Heart right ventricle (tissue), 16 donors: Measurements from ENCODE around the gene RPL32. TPM values are rescaled to one million over a fixed set of nuclear protein-coding genes. Genes with fewer than 3 reads are reported as not detected.

Source experiments
- ATAC-seq, 8 donors: fragments of 200-7000 bp; cut with Tn5 transposase; one replicate each; pipeline ENCODE4 v1.9.1; 2020; ENCODE audit warnings: mild to moderate bottlenecking in 8 of 8, moderate library complexity in 8 of 8, moderate number of reproducible peaks in 1 of 8
- DNase-seq, 2 donors: peaks; one replicate each; pipeline ENCODE4 v3.0.0-alpha.2; 2020
- H3K27ac ChIP-seq, 10 donors: fragments of 200-600 bp; sonication (generic) in 2 of 10; one replicate each; pipeline versions ENCODE4 v1.5.0 to v1.8.0; 2020 to 2022; ENCODE audit warnings: mild to moderate bottlenecking in 3 of 10
- H3K27me3 ChIP-seq, 7 donors: fragments of 200-600 bp; one replicate each; pipeline ENCODE4 v1.8.0; 2021 to 2022; ENCODE audit warnings: mild to moderate bottlenecking in 2 of 7
- H3K36me3 ChIP-seq, 9 donors: fragments of 200-600 bp; sonication (generic) in 1 of 9; one replicate each; pipeline versions ENCODE4 v1.5.0 to v1.8.0; 2020 to 2022; ENCODE audit warnings: mild to moderate bottlenecking in 2 of 9
- H3K4me1 ChIP-seq, 9 donors: fragments of 200-600 bp; sonication (generic) in 1 of 9; one replicate each; pipeline versions ENCODE4 v1.5.0 to v1.8.0; 2020 to 2022; ENCODE audit warnings: mild to moderate bottlenecking in 4 of 9
- H3K4me3 ChIP-seq, 10 donors: fragments of 200-600 bp; sonication (generic) in 2 of 10; one replicate each; pipeline versions ENCODE4 v1.5.0 to v1.8.0; 2020 to 2022; ENCODE audit warnings: mild to moderate bottlenecking in 7 of 10, moderate library complexity in 2 of 10
- H3K9me3 ChIP-seq, 11 donors: fragments of 200-600 bp in 10 of 11; sonication (generic) in 2 of 11; one replicate each; pipeline versions ENCODE4 v1.5.0 to v1.8.0; 2013 to 2022; ENCODE audit warnings: mild to moderate bottlenecking in 2 of 11, control low read depth in 1 of 11, moderate library complexity in 1 of 11
- WGBS, 2 donors: extraction: QIAGEN DNeasy Blood & Tissue Kit; methylation state at CpG; one replicate each; pipeline ENCODE4 v1.1.7; 2013; ENCODE audit warnings: inconsistent platforms in 1 of 2; 5-methylcytosine and 5-hydroxymethylcytosine counted together
- intact Hi-C, 10 donors: fragments of 100-400 bp; cut with DNase I; formaldehyde crosslinking; loops; one replicate each; pipeline versions ENCODE4 v1.11.1 to v1.14.2; 2022
- polyA plus RNA-seq, 2 donors: library from polyadenylated mRNA; stranded (reverse); fragments of 200-250 nt; gene quantifications; one replicate each; pipeline ENCODE4 v1.2.3, GENCODE V29; 2013
- total RNA-seq, 10 donors: library from RNA; stranded (reverse); fragmentation: NEBNext Ultra II Directional in 3 of 10; extraction: Animal tissue kit (Norgen Biotek cat#: 25700) in 3 of 10; gene quantifications; one replicate each; pipeline versions ENCODE4 v1.2.1 to v1.2.4, GENCODE V29; 2021 to 2023
- TF ChIP-seq, protein P1 (sequence below), 9 donors: fragments of 200-600 bp; sonication (generic) in 2 of 9; IDR thresholded peaks; one replicate each; pipeline versions ENCODE4 v1.5.0 to v1.8.0; 2021 to 2022; ENCODE audit warnings: antibody characterized with exemption in 9 of 9, mild to moderate bottlenecking in 5 of 9, moderate library complexity in 1 of 9
- donor health status: Arrhythmogenic right ventricular cardiomyopathy.
- donor health status: ischemic (EF 13 %, LVEDD 7.1; RV severe dilation, severe dysfunction).
- donor health status: healthy with polysubstance abuse.
- donor health status: DM: no; HTN: yes; CAD: no.
- donor health status: DM: no; HTN: no; CAD: no.
- donor health status: ischemic (EF 25% LVEDD 6.9; RV normal size, moderate dysfunction).
- donor health status: ischemic (EF 25% LVEDD 5.7; RV mildly dilated, moderate dysfunction).
- donor health status: healthy.
- donor health status: DM: yes; HTN: yes; CAD: no.
- donor health status: Ischemic cardiomyopathy.
- donor health status: ischemic (EF 35%, LVEDD 5.7; RV mildly dilated, moderate dysfunction).
- donor health status: nonischemic (EF 11% LVEDD 7.7; RV severe dilation, severe dysfunction).
- donor health status: DM: yes; HTN: yes; CAD: no.
- donor health status: PGD.
- donor health status: ischemic (EF 29% LVEDD 5.4; RV normal size, mild dysfunction).
- donor health status: nonischemic (EF 23%, LVEDD 6.1; RV moderate dilation, normal function).

The RPL32 gene
- total and polyA plus RNA-seq, 12 donors = 827 to 2,488 (median 909) TPM

DNA sequence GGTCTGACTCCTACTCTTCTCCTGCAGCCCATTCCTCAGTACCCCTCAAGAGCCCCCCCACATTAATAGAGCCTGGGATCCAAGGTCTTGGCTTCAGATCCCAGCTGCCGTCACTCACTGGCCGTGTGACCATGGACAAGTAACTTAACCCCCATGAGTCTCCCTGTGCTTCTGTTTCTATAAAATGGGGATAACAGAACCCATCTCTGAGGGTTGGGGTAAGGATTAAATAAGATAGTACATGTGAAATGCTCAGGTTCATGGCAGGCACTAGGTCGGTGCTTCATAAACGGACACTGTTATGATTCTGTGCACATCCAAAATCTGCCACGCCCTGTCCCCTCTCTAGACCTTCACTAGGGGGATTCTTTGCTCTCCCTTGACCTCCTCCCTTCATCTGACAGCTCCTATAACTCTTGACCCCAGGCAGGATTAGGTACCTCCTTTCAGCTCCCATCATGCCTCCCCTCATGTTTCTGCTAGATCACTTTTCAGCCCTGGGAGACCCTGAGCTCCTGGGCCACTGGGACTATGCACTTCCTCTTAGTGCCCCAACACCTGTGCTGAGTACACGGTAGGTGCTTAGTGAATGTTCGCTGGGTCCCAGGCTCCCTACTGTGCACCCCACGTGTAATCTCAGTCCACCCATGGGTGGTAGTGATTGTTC lies 43.3 kb downstream of the RPL32 start:
- DNase-seq (no peak), ATAC-seq (no peak)
- Histone ChIP-seq H3K4me3 (peak overlapping the region in 6 of 10 donors; percentile 72 to 83 (median 79)), H3K4me1 (peaks cover 0 to 48% (median 15%) of the 10 kb centered on the region in 9 donors), H3K27ac (peak overlapping the region in 9 of 10 donors; percentile 26 to 96 (median 92)), H3K27me3 (peaks cover 0 to 19% (median 0%) of the 10 kb centered on the region in 7 donors), H3K36me3 (peaks cover 0 to 5% (median 0%) of the 10 kb centered on the region in 9 donors), H3K9me3 (no peaks in the 10 kb centered on the region)
- WGBS, 2 donors = 50 to 54% methylated on average over 8 of the region's 8 CpGs
- intact Hi-C loops = loop anchor here in 2 of 10 donors (5.0 to 10.0 kb wide), 2 partner anchors 39 to 47 kb away; partner anchors contain the start of gene RPL32 (in 1 of the 2)
- TF ChIP-seq, protein P1, sequence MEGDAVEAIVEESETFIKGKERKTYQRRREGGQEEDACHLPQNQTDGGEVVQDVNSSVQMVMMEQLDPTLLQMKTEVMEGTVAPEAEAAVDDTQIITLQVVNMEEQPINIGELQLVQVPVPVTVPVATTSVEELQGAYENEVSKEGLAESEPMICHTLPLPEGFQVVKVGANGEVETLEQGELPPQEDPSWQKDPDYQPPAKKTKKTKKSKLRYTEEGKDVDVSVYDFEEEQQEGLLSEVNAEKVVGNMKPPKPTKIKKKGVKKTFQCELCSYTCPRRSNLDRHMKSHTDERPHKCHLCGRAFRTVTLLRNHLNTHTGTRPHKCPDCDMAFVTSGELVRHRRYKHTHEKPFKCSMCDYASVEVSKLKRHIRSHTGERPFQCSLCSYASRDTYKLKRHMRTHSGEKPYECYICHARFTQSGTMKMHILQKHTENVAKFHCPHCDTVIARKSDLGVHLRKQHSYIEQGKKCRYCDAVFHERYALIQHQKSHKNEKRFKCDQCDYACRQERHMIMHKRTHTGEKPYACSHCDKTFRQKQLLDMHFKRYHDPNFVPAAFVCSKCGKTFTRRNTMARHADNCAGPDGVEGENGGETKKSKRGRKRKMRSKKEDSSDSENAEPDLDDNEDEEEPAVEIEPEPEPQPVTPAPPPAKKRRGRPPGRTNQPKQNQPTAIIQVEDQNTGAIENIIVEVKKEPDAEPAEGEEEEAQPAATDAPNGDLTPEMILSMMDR (IDR thresholded peaks at IDR 0.05) = no peak

DNA sequence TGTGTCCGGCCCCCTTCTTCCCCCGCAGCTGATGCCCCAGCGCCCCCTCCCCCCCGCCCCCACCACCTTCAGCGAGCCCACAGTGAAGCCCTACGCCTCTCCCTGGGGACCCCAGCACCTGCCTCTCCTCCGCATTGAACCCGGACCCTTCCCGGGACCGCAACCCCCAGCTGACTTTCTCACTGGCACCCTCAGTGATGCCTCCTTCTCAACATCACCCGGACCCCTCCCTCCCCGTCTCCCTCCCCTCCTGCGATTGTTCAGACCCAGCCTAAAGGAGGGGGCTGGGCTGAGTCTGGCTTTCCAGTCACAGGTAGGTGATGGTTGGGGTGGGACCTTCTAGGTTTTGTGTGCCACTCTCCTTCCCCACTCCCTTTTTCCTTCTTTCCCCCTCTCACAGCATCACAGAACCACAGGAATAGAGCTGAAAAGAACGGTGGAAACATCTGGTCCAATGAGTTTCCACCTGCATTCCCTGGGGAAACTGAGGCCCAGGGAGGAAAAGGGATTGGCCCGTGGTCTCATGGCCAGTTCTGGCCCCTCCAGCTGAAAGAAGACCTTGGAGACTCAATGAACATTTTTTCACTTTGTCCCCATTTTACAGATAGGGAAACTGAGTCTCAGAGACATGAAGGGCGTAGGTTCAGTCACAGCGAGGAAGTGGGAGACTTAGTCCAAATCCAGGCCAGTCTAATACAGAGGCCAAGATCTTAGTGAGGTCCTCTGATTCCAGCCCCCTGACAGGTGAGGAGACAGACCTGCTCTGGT lies 44.1 kb downstream of the RPL32 start:
- 34 to 46% methylated on average over 13 to 16 of the region's 17 CpGs for WGBS, 2 donors
- ATAC-seq (peak in 4 of 8 donors; percentile 5 to 19 (median 10)), DNase-seq (no peak)
- no peaks in the 10 kb centered on the region for H3K9me3 ChIP-seq
- peak overlapping the region; percentile 9 to 96 (median 91) for H3K27ac ChIP-seq
- H3K4me3 ChIP-seq = peak overlapping the region; percentile 54 to 83 (median 76)
- intact Hi-C loops = loop anchor here in 2 of 10 donors (5.0 to 10.0 kb wide), 2 partner anchors 40 to 47 kb away; partner anchors contain the start of gene RPL32 (in 1 of the 2)
- TF ChIP-seq, protein P1 (IDR thresholded peaks at IDR 0.05) = no peak
- H3K27me3 ChIP-seq = peaks cover 0 to 19% (median 0%) of the 10 kb centered on the region in 7 donors
- peaks cover 0 to 48% (median 15%) of the 10 kb centered on the region in 9 donors for H3K4me1 ChIP-seq
- peaks cover 0 to 2% (median 0%) of the 10 kb centered on the region in 9 donors for H3K36me3 ChIP-seq

DNA sequence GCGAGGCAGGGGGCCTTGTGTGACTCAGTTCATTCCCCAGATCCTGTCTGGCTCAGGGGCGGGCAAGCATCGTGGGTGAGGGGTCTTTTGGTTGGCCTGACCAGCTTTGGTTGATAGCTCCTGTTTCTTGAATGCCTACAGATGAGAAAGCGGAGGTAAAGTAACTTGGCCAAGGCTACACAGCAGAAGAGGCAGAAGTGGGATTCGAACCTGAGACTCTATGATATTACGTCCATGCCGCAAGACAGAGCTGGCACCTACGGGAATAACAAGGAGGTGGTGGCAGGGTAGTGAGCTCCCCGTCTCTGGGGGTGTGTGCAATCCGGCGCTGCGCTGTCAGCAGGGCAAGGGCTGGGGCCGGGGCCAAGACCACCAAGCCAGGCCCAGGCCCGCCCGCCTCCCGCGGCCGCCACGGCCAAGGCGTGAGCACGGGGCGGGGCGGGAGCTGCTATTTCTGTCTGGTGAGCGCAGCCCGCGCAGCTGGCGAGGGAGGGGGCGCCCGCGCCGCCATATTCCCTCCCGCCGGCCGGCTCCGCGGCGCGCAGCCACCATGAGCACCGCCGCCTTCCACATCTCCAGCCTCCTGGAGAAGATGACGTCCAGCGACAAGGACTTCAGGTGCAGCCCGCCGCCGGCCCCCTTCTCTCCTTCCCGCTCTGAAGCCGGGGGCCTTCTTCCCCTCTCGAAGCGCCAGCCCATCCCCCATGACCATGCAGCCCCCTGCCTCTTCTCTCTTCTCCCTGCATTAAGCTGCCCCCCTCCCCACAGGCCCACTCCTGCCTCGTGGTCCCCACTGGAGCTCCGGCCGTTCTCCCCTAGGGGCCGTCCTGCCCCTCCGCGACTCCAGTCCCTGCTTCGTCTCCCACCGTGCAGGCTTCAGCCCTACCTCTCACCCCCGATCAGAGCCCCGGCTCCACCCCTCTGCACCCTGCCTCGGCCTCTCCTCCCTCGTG lies 44.9 kb downstream of the RPL32 start, which contains the start of gene CAND2:
CAND2 (plus strand) TSS at position 510 of the 953 bp plus-strand sequence; CDS start at position 551, 41 bp downstream.
- peaks cover 0 to 19% (median 0%) of the 10 kb centered on the region in 7 donors for H3K27me3 ChIP-seq
- no peaks in the 10 kb centered on the region for H3K36me3 ChIP-seq
- H3K4me3 ChIP-seq = peak within 1 kb of the TSS; percentile 54 to 83 (median 76)
- peak within 1 kb of the TSS; percentile 9 to 96 (median 91) for H3K27ac ChIP-seq
- H3K9me3 ChIP-seq = no peaks in the 10 kb centered on the region
- intact Hi-C loops = loop anchor here in 2 of 10 donors (5.0 to 10.0 kb wide), 2 partner anchors 41 to 48 kb away; partner anchors contain the start of gene RPL32 (in 1 of the 2)
- ATAC-seq (peak; percentile 87 to 93 (median 90)), DNase-seq (peak; percentile 75 to 78)
- H3K4me1 ChIP-seq = peaks cover 0 to 47% (median 15%) of the 10 kb centered on the region in 9 donors
- WGBS, 2 donors = 7% methylated on average over 47 to 60 of the region's 61 CpGs
- TF ChIP-seq, protein P1 (IDR thresholded peaks at IDR 0.05) = no peak
